Activated CD4-positive, alpha-beta T cell treated with anti-CD3 and anti-CD28 coated beads for 24 hours (primary cell): Measurements from ENCODE around the gene SEMA4C.

Experiments used
- DNase-seq, 2 donors: peaks; one replicate each; pipeline ENCODE4 v3.0.0-alpha.2; 2020; ENCODE audit warnings: low read depth in 2 of 2

SEMA4C gene

DNA sequence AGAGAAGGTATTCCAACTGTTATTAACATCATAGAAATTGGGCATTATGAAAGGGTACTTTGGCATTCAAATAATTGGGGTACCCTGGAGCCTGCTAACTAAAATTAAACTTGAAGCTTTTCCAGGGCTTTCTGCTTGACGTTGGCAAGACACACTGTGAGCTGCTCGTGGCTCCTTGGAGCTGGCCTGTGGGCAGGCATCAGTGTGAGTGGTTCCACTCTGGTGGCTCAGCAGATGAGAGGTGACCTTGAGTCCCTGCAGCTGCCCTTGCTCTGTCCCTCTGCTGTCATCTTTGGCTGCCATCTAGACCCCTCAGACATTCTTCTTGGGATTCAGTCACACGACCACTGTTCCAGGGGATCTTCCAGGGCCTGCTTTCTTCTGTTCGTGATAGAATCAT lies 47.1 kb downstream of the SEMA4C start:
- no peak for DNase-seq

DNA sequence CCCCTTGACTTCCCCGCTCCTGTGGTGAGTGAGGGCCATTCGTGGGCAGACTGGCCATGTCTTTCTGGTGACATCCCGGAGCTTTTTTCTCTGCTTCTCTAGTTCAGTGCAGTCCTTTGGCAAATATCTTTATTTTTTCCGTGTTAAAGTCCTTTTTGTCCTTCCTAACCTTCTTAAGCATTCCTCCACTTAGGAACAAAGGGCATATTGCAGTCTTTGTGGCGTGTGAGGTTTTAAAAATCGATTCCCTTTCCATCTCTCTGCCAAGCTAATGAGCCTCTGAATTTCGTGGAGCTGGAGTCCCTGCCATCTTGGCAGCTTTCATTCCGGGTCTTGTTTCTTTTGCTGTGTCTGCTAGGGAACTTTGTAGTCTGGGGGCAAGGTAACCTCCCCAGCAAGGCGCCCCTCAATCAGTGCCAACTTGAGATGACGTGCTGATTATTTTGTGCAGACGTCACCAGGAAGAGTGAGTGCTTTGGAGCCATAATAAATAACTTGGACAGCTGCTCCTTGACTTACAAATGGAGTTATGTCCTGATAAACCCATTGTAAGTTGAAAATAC lies 48.7 kb downstream of the SEMA4C start:
- DNase-seq, result no peak

- DNase-seq, result no peak
Observed at GRCh38 chr2:96819876-96820511, 49.9 kb downstream of the SEMA4C start.

DNA sequence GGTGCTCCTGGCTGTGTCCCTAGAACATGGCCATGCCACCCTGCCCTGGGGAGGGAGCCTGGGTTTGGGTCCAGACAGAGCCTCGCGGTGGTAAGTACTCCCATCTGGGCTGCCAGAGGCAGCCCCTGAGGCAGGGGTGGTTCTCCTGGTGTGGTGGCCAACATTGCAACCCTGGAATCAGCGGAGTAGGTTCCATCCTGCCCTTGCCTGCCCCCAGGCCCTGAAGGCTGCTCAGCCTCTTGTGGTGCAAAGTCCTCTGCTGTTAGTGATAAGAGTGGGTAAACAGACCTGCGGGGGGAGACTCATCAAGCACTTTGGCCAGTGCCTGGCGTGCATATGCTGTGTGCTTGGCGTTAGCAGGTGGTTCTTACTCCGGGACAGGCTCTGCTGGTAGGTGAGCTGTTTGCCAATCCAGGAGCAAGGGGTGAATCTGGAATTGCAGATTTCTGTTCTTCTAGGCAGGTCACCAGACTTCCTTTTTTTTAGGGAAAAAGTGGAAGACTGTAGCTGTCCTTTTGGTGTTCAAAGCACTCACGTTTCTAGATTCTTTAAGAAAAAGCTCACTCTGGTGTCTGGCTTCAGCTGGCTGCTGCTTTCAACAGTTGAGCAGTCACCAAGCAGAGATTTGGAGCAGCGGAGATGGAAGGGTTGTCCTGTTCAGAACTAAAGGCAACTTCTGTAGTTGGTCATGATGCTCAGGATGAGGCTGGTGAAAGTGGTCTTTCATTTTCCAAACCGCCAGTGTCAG lies 50.6 kb downstream of the SEMA4C start:
- no peak for DNase-seq

DNA sequence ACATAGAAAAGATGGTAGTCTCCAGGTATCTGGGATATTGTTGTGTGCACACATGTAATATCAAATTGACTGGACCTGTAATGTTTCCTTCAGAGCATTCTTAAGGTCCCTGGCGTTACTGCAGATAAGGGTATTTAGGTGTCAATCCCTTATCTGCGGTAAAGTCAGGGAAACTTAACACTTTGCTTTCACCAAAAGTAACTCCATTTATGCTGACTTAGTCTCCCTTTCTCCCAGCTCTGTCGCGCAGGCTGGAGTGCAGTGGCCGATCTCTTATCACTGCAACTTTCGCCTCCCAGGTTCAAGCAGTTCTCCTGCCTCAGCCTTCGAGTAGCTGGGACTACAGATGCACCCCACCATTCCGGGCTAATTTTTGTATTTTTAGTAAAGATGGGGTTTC lies 52.0 kb downstream of the SEMA4C start:
- DNase-seq, result no peak

DNA sequence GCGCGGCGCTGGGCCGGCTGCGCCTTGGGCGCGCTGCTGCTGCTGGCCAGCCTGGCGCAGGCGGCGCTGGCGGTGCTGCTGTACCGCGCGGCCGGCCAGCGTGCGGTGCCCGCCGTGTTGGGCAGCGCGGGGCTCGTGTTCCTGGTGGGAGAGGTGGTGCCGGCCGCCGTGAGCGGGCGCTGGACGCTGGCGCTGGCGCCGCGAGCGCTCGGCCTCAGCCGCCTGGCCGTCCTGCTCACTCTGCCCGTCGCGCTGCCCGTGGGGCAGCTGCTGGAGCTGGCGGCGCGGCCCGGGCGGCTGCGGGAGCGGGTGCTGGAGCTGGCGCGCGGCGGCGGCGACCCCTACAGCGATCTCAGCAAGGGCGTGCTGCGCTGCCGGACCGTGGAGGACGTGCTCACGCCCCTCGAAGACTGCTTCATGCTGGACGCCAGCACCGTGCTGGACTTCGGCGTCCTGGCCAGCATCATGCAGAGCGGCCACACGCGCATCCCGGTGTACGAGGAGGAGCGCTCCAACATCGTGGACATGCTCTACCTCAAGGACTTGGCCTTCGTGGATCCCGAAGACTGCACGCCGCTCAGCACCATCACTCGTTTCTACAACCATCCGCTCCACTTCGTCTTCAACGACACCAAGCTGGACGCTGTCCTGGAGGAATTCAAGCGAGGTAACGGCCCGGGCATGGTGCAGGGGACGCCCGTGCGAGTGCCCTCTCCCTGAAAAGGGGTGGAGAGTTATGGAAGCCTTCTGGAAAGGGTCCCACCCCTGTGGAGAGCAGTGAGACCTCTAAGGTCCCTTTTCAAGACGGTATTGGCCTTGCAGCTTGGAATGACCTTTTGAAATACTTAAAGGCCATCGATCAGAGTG lies 52.8 kb downstream of the SEMA4C start:
- DNase-seq, result no peak

- DNase-seq, result peak; percentile 95 to 96
Observed at GRCh38 chr2:96816127-96816835, 53.6 kb downstream of the SEMA4C start, which contains the start of gene CNNM3. TSS of gene CNNM3 (plus strand) at chr2:96816268. CDS start at chr2:96816278, 10 bp downstream.

DNA sequence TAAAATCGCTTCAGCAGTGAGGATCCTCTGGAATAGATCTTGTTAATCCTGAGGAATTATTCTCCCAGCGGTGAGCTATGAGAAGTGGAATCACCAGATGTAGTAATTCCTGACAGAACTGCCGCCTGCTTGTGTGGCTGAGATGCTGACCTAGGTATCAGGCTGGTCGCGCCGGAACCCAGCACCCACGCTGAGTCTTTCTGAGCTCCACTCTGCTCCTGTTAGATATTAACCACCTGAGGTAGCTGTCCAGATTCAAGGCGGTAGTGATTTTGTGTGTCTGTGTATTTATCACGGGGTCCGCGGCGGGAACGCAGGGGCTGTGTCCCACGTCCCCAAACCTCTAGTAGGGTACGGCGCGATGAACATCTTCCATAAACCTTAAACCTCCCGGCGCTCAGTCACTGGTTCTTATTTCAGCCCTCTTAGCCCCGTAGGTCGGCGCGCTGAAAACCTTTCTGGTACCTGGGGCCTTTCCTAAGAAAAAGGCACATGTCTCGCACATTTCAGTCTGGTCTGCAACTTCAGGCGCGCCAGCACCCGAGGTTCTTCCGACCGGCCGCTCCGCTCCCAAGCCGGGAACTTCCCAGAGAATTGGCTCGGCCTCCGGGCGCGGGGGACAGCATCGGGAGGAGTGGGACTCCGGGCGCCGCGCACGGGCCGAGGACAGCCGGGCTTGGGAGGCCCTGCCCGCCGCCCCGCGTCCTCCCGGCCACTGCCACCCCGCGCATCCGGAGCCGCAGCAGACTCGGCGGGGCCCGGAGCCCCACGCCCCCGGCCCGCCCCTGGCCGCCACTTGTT lies 54.4 kb downstream of the SEMA4C start:
- no peak for DNase-seq

DNA sequence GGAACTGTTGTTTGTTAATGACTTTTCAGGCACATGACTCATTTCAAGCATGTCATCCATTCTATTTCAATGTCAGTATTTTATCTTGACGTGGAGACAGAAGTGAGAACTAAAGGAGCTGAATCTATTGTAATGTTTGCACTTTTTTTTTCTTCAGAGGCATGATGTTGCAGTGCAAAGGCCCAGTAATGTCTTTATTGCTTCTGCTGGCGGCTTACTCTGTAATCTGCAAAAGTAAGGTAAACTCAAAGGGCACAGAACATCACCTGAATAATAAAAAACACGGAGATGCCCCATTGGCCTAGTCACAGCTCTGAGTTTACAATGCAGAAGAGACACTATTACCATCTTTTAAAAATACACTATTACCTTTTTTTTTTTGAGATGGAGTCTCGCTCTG lies 56.2 kb downstream of the SEMA4C start:
- no peak for DNase-seq

DNA sequence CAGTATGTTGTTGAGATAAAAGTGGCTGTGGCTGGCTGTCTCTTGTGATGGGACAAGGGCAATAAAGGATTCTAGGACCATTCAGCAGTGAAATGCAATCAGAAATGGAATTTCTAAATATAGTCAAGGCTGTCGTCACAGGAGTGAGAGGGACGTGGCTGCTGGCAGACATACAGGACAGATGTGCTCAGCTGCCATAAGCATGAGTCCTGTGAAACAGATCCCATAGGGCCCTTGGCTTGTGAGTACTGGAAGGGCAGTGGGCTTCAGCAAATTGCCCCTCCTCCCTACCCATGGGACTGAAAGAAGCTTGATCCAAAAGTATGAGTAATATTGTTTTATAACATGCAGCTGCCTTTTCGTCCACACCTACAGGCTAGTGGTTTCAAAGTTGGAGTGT lies 58.0 kb downstream of the SEMA4C start:
- DNase-seq, result no peak

GRCh38 chr2:96810783-96811192 lies 59.1 kb downstream of the SEMA4C start:
- no peak for DNase-seq

DNA sequence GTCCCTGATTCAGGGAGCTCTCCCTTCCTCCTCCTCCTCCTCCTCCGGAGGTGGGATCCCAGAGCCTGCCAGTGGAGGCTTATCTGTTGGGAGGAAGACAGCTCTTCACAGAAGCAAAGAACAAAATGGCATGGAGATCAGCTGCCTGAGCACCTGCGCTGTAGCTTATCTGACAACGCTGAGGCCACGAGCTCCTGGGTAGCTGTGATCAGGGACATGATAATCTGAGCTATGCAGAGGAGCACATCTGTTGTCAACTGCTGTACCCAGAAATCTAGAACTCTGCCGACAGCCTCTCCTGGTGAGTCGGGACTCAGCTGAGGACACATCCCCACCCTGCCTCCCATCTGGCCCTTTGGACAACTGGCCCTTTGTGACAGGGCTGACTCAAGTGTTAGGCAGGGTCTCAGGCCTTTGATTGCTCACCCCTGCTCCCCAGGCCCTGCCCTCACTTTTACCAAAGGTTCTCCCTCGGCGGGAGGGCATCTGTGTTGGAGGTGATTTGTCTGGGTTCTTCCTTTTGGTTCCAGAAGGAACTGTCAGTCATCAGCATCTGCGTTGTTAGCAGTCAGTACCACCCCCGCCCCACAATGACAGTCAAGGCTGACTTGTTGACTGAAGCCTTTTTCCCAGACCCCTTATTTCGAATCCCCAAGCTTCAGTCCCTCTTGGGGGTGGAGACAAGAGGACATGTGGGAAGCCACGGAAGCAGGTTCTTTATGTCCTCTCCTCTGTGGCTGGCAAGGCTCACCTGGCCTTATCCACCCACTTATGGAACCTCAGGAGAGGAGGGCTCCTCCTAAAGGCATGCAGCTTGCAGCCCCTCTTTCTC lies 59.7 kb downstream of the SEMA4C start:
- DNase-seq, result no peak
